ENCODE results near the gene PRR13. TPM values are rescaled to one million over a fixed set of nuclear protein-coding genes. Genes with fewer than 3 reads are reported as not detected.
"Not testable (repeated sequence)": the region's sequence is repeated elsewhere in the genome, so short reads cannot be mapped to it uniquely, and the experiment has no call there.

The PRR13 gene
- total and polyA plus RNA-seq, 2 donors (not counting 1 experiment from before 2014, with no cell fraction given), result 108 to 213 TPM

- no peaks in the 10 kb centered on the region for H3K9me3 ChIP-seq (ENCODE audit: control extremely low read depth in 1 of 3, control insufficient read depth in 2 of 3, insufficient read depth in 1 of 3, low read length in 2 of 3)
- POLR2A ChIA-PET, result no interaction called here
- no peaks in the 10 kb centered on the region for H3K27me3 Mint-ChIP-seq
- H3K9me3 Mint-ChIP-seq (ENCODE audit: insufficient read depth), result no peaks in the 10 kb centered on the region
- no peak overlapping the region for H2AFZ ChIP-seq (ENCODE audit: insufficient read depth, low read depth, low read length, poor library complexity, severe bottlenecking)
- H3K4me1 Mint-ChIP-seq, result no peaks in the 10 kb centered on the region
- no peak overlapping the region for H3K4me3 ChIP-seq (ENCODE audit: control extremely low read depth in 1 of 5, extremely low read depth in 1 of 5, insufficient read depth in 1 of 5, low read depth in 2 of 5, low read length in 4 of 5)
- no peaks in the 10 kb centered on the region for H3K4me1 ChIP-seq (ENCODE audit: control insufficient read depth in 2 of 2, insufficient read depth in 2 of 2, low read length in 2 of 2)
- no peaks in the 10 kb centered on the region for H3K36me3 ChIP-seq (replicated peaks in 1 of 2; ENCODE audit: control extremely low read depth in 1 of 2, control insufficient read depth in 1 of 2, extremely low read depth in 1 of 2, insufficient read depth in 2 of 2, low read length in 1 of 2)
- no peak overlapping the region for H3K4me3 Mint-ChIP-seq
- no peak overlapping the region for H3K27ac ChIP-seq (ENCODE audit: low read length in 2 of 2)
- no peak overlapping the region for H3K4me2 ChIP-seq (replicated peaks; ENCODE audit: low read depth, low read length, poor library complexity, severe bottlenecking)
- no peak for TF ChIP-seq CTCF (IDR thresholded peaks at IDR 0.05)
- no peak for TF ChIP-seq EZH2 (IDR thresholded peaks at IDR 0.05; ENCODE audit: borderline replicate concordance, insufficient read depth, low read depth, low read length, poor library complexity, severe bottlenecking)
- CTCF ChIA-PET, result interaction anchor here (0.5 to 3.4 kb wide), 5 partner anchors 9 to 129 kb away, joined by 3 to 12 read pairs (median 4); no protein-coding TSS in a partner anchor
- H3K9ac ChIP-seq (ENCODE audit: low read length), result no peak overlapping the region
- intact Hi-C loops (cut with micrococcal nuclease), result no loop called here
- no peak for DNase-seq
- H3K27ac Mint-ChIP-seq, result no peak overlapping the region
- H4K20me1 ChIP-seq (ENCODE audit: control insufficient read depth, insufficient read depth, low read length, poor library complexity, severe bottlenecking), result no peaks in the 10 kb centered on the region
- no peaks in the 10 kb centered on the region for H3K27me3 ChIP-seq (replicated peaks in 1 of 4; ENCODE audit: control extremely low read depth in 1 of 4, control insufficient read depth in 3 of 4, insufficient read depth in 4 of 4, low read length in 3 of 4)
- WGBS (ENCODE audit: insufficient coverage), result 94% methylated on average over 3 of the region's 7 CpGs
- H3K79me2 ChIP-seq (ENCODE audit: control insufficient read depth, insufficient read depth, low read length), result no peaks in the 10 kb centered on the region
- no peak for ATAC-seq (ENCODE audit: low read depth)
Measured at GRCh38 chr12:53431187-53431586, 10.3 kb upstream of the PRR13 start.

DNA sequence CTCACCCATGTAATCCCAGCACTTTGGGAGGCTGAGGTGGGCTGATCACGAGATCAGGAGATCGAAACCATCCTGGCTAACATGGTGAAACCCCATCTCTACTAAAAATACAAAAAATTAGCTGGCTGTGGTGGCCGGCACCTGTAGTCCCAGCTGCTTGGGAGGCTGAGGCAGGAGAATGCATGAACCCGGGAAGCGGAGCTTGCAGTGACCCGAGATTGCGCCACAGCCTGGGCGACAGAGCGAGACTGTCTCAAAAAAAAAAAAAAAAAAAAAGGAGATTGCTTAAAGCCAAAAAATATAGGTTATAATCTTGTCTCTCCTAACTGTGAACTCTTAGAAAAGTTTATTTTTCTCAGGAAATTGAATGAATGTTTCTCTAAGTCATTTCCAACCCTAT lies 6.2 kb upstream of the PRR13 start:
- H3K27ac Mint-ChIP-seq; H3K4me1 ChIP-seq (ENCODE audit: control insufficient read depth in 2 of 2, insufficient read depth in 2 of 2, low read length in 2 of 2); H2AFZ ChIP-seq (ENCODE audit: insufficient read depth, low read depth, low read length, poor library complexity, severe bottlenecking); H3K79me2 ChIP-seq (ENCODE audit: control insufficient read depth, insufficient read depth, low read length); DNase-seq; H3K4me3 ChIP-seq (ENCODE audit: control extremely low read depth in 1 of 5, extremely low read depth in 1 of 5, insufficient read depth in 1 of 5, low read depth in 2 of 5, low read length in 4 of 5); H3K4me1 Mint-ChIP-seq; H3K27ac ChIP-seq (ENCODE audit: low read length in 2 of 2); H3K27me3 ChIP-seq (replicated peaks in 1 of 4; ENCODE audit: control extremely low read depth in 1 of 4, control insufficient read depth in 3 of 4, insufficient read depth in 4 of 4, low read length in 3 of 4); H3K9me3 ChIP-seq (ENCODE audit: control extremely low read depth in 1 of 3, control insufficient read depth in 2 of 3, insufficient read depth in 1 of 3, low read length in 2 of 3); intact Hi-C loops (cut with micrococcal nuclease); H3K9ac ChIP-seq (ENCODE audit: low read length); H3K27me3 Mint-ChIP-seq; H3K9me3 Mint-ChIP-seq (ENCODE audit: insufficient read depth); H3K4me2 ChIP-seq (replicated peaks; ENCODE audit: low read depth, low read length, poor library complexity, severe bottlenecking); H4K20me1 ChIP-seq (ENCODE audit: control insufficient read depth, insufficient read depth, low read length, poor library complexity, severe bottlenecking); ATAC-seq (ENCODE audit: low read depth); H3K4me3 Mint-ChIP-seq; H3K36me3 ChIP-seq (replicated peaks in 1 of 2; ENCODE audit: control extremely low read depth in 1 of 2, control insufficient read depth in 1 of 2, extremely low read depth in 1 of 2, insufficient read depth in 2 of 2, low read length in 1 of 2): not testable (repeated sequence)
- ChIA-PET POLR2A (interaction anchor here (0.5 kb wide), 1 partner anchor 16 kb away, joined by 3 read pairs; no protein-coding TSS in a partner anchor), CTCF (interaction anchor here (1.2 kb wide), 1 partner anchor 222 kb away, joined by 3 read pairs; no protein-coding TSS in a partner anchor)
- WGBS (ENCODE audit: insufficient coverage), result no CpG with 5 or more reads among the region's 9 CpGs

GRCh38 chr12:53439582-53439981 lies 2.0 kb upstream of the PRR13 start:
- Histone ChIP-seq H3K79me2 (ENCODE audit: control insufficient read depth, insufficient read depth, low read length) (peaks cover 28% of the 10 kb centered on the region), H3K36me3 (replicated peaks in 1 of 2; ENCODE audit: control extremely low read depth in 1 of 2, control insufficient read depth in 1 of 2, extremely low read depth in 1 of 2, insufficient read depth in 2 of 2, low read length in 1 of 2) (peaks cover 0 to 11% of the 10 kb centered on the region in 2 experiments), H3K4me1 (ENCODE audit: control insufficient read depth in 2 of 2, insufficient read depth in 2 of 2, low read length in 2 of 2) (peaks cover 21 to 25% of the 10 kb centered on the region in 2 donors), H4K20me1 (ENCODE audit: control insufficient read depth, insufficient read depth, low read length, poor library complexity, severe bottlenecking) (peaks cover 26% of the 10 kb centered on the region)
- H3K27me3 Mint-ChIP-seq; H3K9ac ChIP-seq (ENCODE audit: low read length); H3K4me2 ChIP-seq (replicated peaks; ENCODE audit: low read depth, low read length, poor library complexity, severe bottlenecking); DNase-seq; H3K9me3 Mint-ChIP-seq (ENCODE audit: insufficient read depth); H3K27me3 ChIP-seq (replicated peaks in 1 of 4; ENCODE audit: control extremely low read depth in 1 of 4, control insufficient read depth in 3 of 4, insufficient read depth in 4 of 4, low read length in 3 of 4); ATAC-seq (ENCODE audit: low read depth); POLR2A ChIA-PET; H2AFZ ChIP-seq (ENCODE audit: insufficient read depth, low read depth, low read length, poor library complexity, severe bottlenecking); H3K27ac ChIP-seq (ENCODE audit: low read length in 2 of 2); H3K9me3 ChIP-seq (ENCODE audit: control extremely low read depth in 1 of 3, control insufficient read depth in 2 of 3, insufficient read depth in 1 of 3, low read length in 2 of 3); intact Hi-C loops (cut with micrococcal nuclease); H3K4me3 ChIP-seq (ENCODE audit: control extremely low read depth in 1 of 5, extremely low read depth in 1 of 5, insufficient read depth in 1 of 5, low read depth in 2 of 5, low read length in 4 of 5): not testable (repeated sequence)
- H3K27ac Mint-ChIP-seq, result peak overlapping the region; percentile 56
- peak overlapping the region; percentile 60 for H3K4me3 Mint-ChIP-seq
- CTCF ChIA-PET, result interaction anchor here (0.6 to 2.3 kb wide), 5 partner anchors 11 to 115 kb away, joined by 3 to 7 read pairs (median 4); no protein-coding TSS in a partner anchor
- H3K4me1 Mint-ChIP-seq, result peaks cover 31% of the 10 kb centered on the region
